Naive thymus-derived CD8-positive, alpha-beta T cell (primary cell): ENCODE results near the gene PRKG1. TPM values are rescaled to one million over a fixed set of nuclear protein-coding genes. Genes with fewer than 3 reads are reported as not detected.

Experiments
- ATAC-seq, 2 donors: fragments of 150-1000 bp; cut with Tn5 transposase in 1 of 2; sonication (Bioruptor Pico), chemical (Tn5 transposase) in 1 of 2; 1 replicate in 1 of 2; 2 replicates in 1 of 2; pipeline ENCODE4 v1.10.0; 2021; ENCODE audit warnings: mild to moderate bottlenecking in 2 of 2, moderate library complexity in 2 of 2
- POLR2A ChIA-PET: fragments of 350-600 bp; sonication (Branson Sonifier 250); formaldehyde crosslinking; loops from one replicate; lab custom pipeline; 2021; ENCODE audit warnings: antibody characterized with exemption; lab: Charles Lee
- DNase-seq, 10 donors: peaks; one replicate each; pipeline versions ENCODE4 v3.0.0 to v3.0.0-alpha.2; 2020 to 2022
- H3K27ac Mint-ChIP-seq, 10 donors: one replicate each; pipeline ENCODE4 v1.8.0; 2020 to 2022; ENCODE audit warnings: mild to moderate bottlenecking in 10 of 10, mixed read lengths in 10 of 10, moderate library complexity in 4 of 10, inconsistent platforms in 1 of 10
- H3K27me3 Mint-ChIP-seq, 5 donors: one replicate each; pipeline ENCODE4 v1.8.0; 2021 to 2022; ENCODE audit warnings: mixed read lengths in 5 of 5
- H3K36me3 Mint-ChIP-seq, 3 donors: one replicate each; pipeline ENCODE4 v1.8.0; 2020 to 2022; ENCODE audit warnings: mixed read lengths in 3 of 3, mild to moderate bottlenecking in 2 of 3, inconsistent platforms in 1 of 3
- H3K4me1 Mint-ChIP-seq, 4 donors: one replicate each; pipeline ENCODE4 v1.8.0; 2021 to 2022; ENCODE audit warnings: mixed read lengths in 4 of 4
- H3K4me3 Mint-ChIP-seq, 10 donors: one replicate each; pipeline ENCODE4 v1.8.0; 2020 to 2022; ENCODE audit warnings: mild to moderate bottlenecking in 10 of 10, mixed read lengths in 10 of 10, moderate library complexity in 6 of 10, inconsistent platforms in 1 of 10
- H3K9me3 Mint-ChIP-seq, 9 donors: one replicate each; pipeline ENCODE4 v1.8.0; 2020 to 2022; ENCODE audit warnings: mixed read lengths in 9 of 9, mild to moderate bottlenecking in 3 of 9, inconsistent platforms in 1 of 9, moderate library complexity in 1 of 9
- polyA plus RNA-seq, 3 donors: library from polyadenylated mRNA; unstranded; fragments of 300-500 nt; fragmentation: Illumina TruSeq; gene quantifications; one replicate each; pipeline ENCODE4 v1.2.3, GENCODE V29; 2021
- total RNA-seq, 8 experiments: library from RNA in 2 of 8; stranded (reverse) in 2 of 8; gene quantifications; one replicate each; pipeline ENCODE4 v1.2.3 and lab custom pipeline; 2021 to 2026

Gene PRKG1
- total and polyA plus RNA-seq, 5 experiments from 2014 or later, result not detected

- no peaks in the 10 kb centered on the region for H3K36me3 Mint-ChIP-seq
- no peaks in the 10 kb centered on the region for H3K9me3 Mint-ChIP-seq
- H3K4me1 Mint-ChIP-seq, result no peaks in the 10 kb centered on the region
- no peak overlapping the region for H3K4me3 Mint-ChIP-seq
- POLR2A ChIA-PET, result no interaction called here
- no peak for DNase-seq
- H3K27ac Mint-ChIP-seq, result no peak overlapping the region
- no peaks in the 10 kb centered on the region for H3K27me3 Mint-ChIP-seq
- ATAC-seq, result no peak
These were observed 1182.8 kb downstream of the PRKG1 start for GRCh38 chr10:52256832-52257691.

- Mint-ChIP-seq H3K4me1 (no peaks in the 10 kb centered on the region), H3K27me3 (no peaks in the 10 kb centered on the region), H3K4me3 (no peak overlapping the region), H3K9me3 (no peaks in the 10 kb centered on the region), H3K27ac (no peak overlapping the region), H3K36me3 (no peaks in the 10 kb centered on the region)
- POLR2A ChIA-PET, result no interaction called here
- ATAC-seq, result no peak
- no peak for DNase-seq
These were observed 1183.4 kb downstream of the PRKG1 start for GRCh38 chr10:52257692-52258075.

- H3K4me3 Mint-ChIP-seq, result no peak overlapping the region
These were observed 1184.6 kb downstream of the PRKG1 start for GRCh38 chr10:52258799-52259425.

GRCh38 chr10:52259426-52259812, 1185.1 kb downstream of the PRKG1 start:
- ATAC-seq (no peak), DNase-seq (no peak)
- H3K36me3 Mint-ChIP-seq, result no peaks in the 10 kb centered on the region
- no peak overlapping the region for H3K27ac Mint-ChIP-seq
- POLR2A ChIA-PET, result no interaction called here
- no peaks in the 10 kb centered on the region for H3K4me1 Mint-ChIP-seq
- H3K9me3 Mint-ChIP-seq, result no peaks in the 10 kb centered on the region
- no peak overlapping the region for H3K4me3 Mint-ChIP-seq
- H3K27me3 Mint-ChIP-seq, result peaks cover 0 to 1% (median 0%) of the 10 kb centered on the region in 5 donors

More at GRCh38 chr10:52258799-52259425, 1184.6 kb downstream of the PRKG1 start:
- H3K27ac Mint-ChIP-seq, result no peak overlapping the region
- no peaks in the 10 kb centered on the region for H3K36me3 Mint-ChIP-seq
- DNase-seq (no peak), ATAC-seq (no peak)
- no peaks in the 10 kb centered on the region for H3K4me1 Mint-ChIP-seq
- H3K9me3 Mint-ChIP-seq, result no peaks in the 10 kb centered on the region
- no peaks in the 10 kb centered on the region for H3K27me3 Mint-ChIP-seq
- POLR2A ChIA-PET, result no interaction called here

- POLR2A ChIA-PET, result no interaction called here
- H3K4me1 Mint-ChIP-seq, result no peaks in the 10 kb centered on the region
These were observed 1187.1 kb downstream of the PRKG1 start for GRCh38 chr10:52261362-52261761.

GRCh38 chr10:52265131-52265926, 1191.0 kb downstream of the PRKG1 start:
- Mint-ChIP-seq H3K27ac (no peak overlapping the region), H3K9me3 (no peaks in the 10 kb centered on the region), H3K27me3 (peaks cover 0 to 4% (median 0%) of the 10 kb centered on the region in 5 donors), H3K4me1 (no peaks in the 10 kb centered on the region), H3K36me3 (no peaks in the 10 kb centered on the region), H3K4me3 (no peak overlapping the region)
- POLR2A ChIA-PET, result no interaction called here
- DNase-seq (no peak), ATAC-seq (no peak)

More at GRCh38 chr10:52261362-52261761, 1187.1 kb downstream of the PRKG1 start:
- H3K4me3 Mint-ChIP-seq, result no peak overlapping the region
- DNase-seq (no peak), ATAC-seq (no peak)
- peaks cover 0 to 3% (median 0%) of the 10 kb centered on the region in 5 donors for H3K27me3 Mint-ChIP-seq
- no peaks in the 10 kb centered on the region for H3K9me3 Mint-ChIP-seq
- no peak overlapping the region for H3K27ac Mint-ChIP-seq
- no peaks in the 10 kb centered on the region for H3K36me3 Mint-ChIP-seq

GRCh38 chr10:52266858-52267257, 1192.6 kb downstream of the PRKG1 start:
- no peaks in the 10 kb centered on the region for H3K36me3 Mint-ChIP-seq
- no peak overlapping the region for H3K27ac Mint-ChIP-seq
- H3K4me3 Mint-ChIP-seq, result no peak overlapping the region
- DNase-seq (no peak), ATAC-seq (no peak)
- no peaks in the 10 kb centered on the region for H3K9me3 Mint-ChIP-seq
- peaks cover 0 to 4% (median 0%) of the 10 kb centered on the region in 5 donors for H3K27me3 Mint-ChIP-seq
- H3K4me1 Mint-ChIP-seq, result no peaks in the 10 kb centered on the region
- POLR2A ChIA-PET, result no interaction called here

GRCh38 chr10:52268790-52269189, 1194.5 kb downstream of the PRKG1 start:
- H3K4me1 Mint-ChIP-seq, result no peaks in the 10 kb centered on the region
- POLR2A ChIA-PET, result no interaction called here

GRCh38 chr10:52269233-52269632, 1194.9 kb downstream of the PRKG1 start:
- ATAC-seq, result no peak
- DNase-seq, result no peak
- Mint-ChIP-seq H3K9me3 (peaks cover 0 to 1% (median 0%) of the 10 kb centered on the region in 9 donors), H3K4me1 (no peaks in the 10 kb centered on the region), H3K36me3 (no peaks in the 10 kb centered on the region), H3K27me3 (peaks cover 0 to 4% (median 0%) of the 10 kb centered on the region in 5 donors), H3K4me3 (no peak overlapping the region), H3K27ac (no peak overlapping the region)
- POLR2A ChIA-PET, result no interaction called here

More at GRCh38 chr10:52268790-52269189, 1194.5 kb downstream of the PRKG1 start:
- H3K36me3 Mint-ChIP-seq, result no peaks in the 10 kb centered on the region
- H3K27ac Mint-ChIP-seq, result no peak overlapping the region
- no peak overlapping the region for H3K4me3 Mint-ChIP-seq
- no peak for DNase-seq
- ATAC-seq, result no peak
- peaks cover 0 to 4% (median 0%) of the 10 kb centered on the region in 5 donors for H3K27me3 Mint-ChIP-seq
- no peaks in the 10 kb centered on the region for H3K9me3 Mint-ChIP-seq

- H3K27me3 Mint-ChIP-seq, result peaks cover 0 to 5% (median 1%) of the 10 kb centered on the region in 5 donors
- no peak overlapping the region for H3K27ac Mint-ChIP-seq
- no peak for ATAC-seq
- no peak for DNase-seq
- no peak overlapping the region for H3K4me3 Mint-ChIP-seq
- H3K36me3 Mint-ChIP-seq, result no peaks in the 10 kb centered on the region
- peaks cover 0 to 20% (median 6%) of the 10 kb centered on the region in 9 donors for H3K9me3 Mint-ChIP-seq
- POLR2A ChIA-PET, result no interaction called here
- H3K4me1 Mint-ChIP-seq, result no peaks in the 10 kb centered on the region
These were observed 1201.9 kb downstream of the PRKG1 start for GRCh38 chr10:52276163-52276562.

- no peak for ATAC-seq
- Mint-ChIP-seq H3K27ac (no peak overlapping the region), H3K27me3 (peaks cover 0 to 5% (median 1%) of the 10 kb centered on the region in 5 donors), H3K4me3 (no peak overlapping the region), H3K4me1 (no peaks in the 10 kb centered on the region), H3K36me3 (no peaks in the 10 kb centered on the region), H3K9me3 (peaks cover 0 to 20% (median 6%) of the 10 kb centered on the region in 9 donors)
- POLR2A ChIA-PET, result no interaction called here
- DNase-seq, result no peak
These were observed 1202.7 kb downstream of the PRKG1 start for GRCh38 chr10:52276986-52277385.

GRCh38 chr10:52279546-52279945, 1205.3 kb downstream of the PRKG1 start:
- Mint-ChIP-seq H3K4me1 (peaks cover 0 to 2% (median 0%) of the 10 kb centered on the region in 4 donors), H3K27me3 (peaks cover 0 to 5% (median 1%) of the 10 kb centered on the region in 5 donors), H3K27ac (no peak overlapping the region), H3K9me3 (peaks cover 0 to 16% (median 6%) of the 10 kb centered on the region in 9 donors), H3K4me3 (no peak overlapping the region), H3K36me3 (no peaks in the 10 kb centered on the region)
- POLR2A ChIA-PET, result no interaction called here
- ATAC-seq (no peak), DNase-seq (no peak)
